Body of pancreas (tissue), 4 donors: ENCODE results near the gene DSCAM.

Experiments
- CTCF ChIP-seq, 7 experiments: fragments of 450-650 bp in 4 of 7; fragments of 200-600 bp in 3 of 7; sonication (generic) in 3 of 7; IDR thresholded peaks; one replicate each; pipeline ENCODE4 v1.5.1; 2016 to 2019; ENCODE audit warnings: antibody characterized with exemption in 7 of 7
- POLR2A ChIP-seq, 3 donors: fragments of 450-650 bp; IDR thresholded peaks; one replicate each; pipeline ENCODE4 v1.6.1; 2016; ENCODE audit warnings: antibody characterized with exemption in 3 of 3, mild to moderate bottlenecking in 2 of 3

DNA sequence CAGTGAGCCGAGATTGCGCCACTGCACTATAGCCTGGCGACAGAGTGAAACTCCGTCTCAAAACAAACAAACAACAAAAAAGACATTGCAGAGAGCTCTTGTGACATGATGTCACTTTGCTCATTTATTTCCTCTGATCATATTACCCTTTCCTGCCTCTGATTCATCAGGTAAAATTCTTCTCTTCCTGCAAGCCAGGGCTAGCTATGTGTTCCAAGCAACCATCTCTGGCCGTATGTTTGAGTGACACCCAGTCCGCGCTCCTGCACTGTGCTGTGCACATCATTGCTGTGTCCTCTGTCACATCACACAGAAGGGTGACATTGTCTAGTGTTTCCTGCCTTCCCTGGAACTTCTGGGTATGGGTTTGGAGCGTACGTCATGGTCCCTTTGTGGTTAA lies 728.4 kb downstream of the DSCAM start:
- no peak for TF ChIP-seq POLR2A (IDR thresholded peaks at IDR 0.05)
- no peak for TF ChIP-seq CTCF (IDR thresholded peaks at IDR 0.05)
